ENCODE data around the gene HOXC11.

The HOXC11 gene

DNA sequence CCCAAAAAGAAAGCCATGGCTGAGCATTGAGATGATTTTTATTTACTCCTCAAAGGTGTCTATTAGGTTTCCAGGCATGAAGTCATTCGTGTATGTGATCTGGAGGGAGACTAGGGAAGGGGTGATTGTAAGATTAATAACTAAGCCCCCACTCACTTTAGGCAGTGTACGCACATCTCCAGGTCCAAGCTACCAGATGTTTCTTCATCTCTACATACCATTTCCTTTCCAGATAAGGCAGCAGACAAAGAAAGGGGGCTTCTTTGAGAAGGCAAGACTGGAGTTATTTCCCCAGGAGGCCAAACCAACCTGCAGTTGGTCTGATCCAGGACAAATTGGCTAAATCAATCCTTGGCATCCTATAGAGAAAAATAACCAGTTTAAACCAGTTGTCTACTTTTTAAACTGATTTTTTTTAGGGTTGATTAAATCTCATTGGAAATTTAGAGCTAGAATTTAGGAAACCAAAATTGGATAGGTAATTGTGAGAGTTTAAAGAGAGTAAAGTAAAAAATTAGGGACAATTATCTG is 30.4 kb upstream of the HOXC11 start:
- DNase-seq, result no peak

GRCh38 chr12:53944209-53944608 is 28.7 kb upstream of the HOXC11 start:
- DNase-seq, result no peak

DNA sequence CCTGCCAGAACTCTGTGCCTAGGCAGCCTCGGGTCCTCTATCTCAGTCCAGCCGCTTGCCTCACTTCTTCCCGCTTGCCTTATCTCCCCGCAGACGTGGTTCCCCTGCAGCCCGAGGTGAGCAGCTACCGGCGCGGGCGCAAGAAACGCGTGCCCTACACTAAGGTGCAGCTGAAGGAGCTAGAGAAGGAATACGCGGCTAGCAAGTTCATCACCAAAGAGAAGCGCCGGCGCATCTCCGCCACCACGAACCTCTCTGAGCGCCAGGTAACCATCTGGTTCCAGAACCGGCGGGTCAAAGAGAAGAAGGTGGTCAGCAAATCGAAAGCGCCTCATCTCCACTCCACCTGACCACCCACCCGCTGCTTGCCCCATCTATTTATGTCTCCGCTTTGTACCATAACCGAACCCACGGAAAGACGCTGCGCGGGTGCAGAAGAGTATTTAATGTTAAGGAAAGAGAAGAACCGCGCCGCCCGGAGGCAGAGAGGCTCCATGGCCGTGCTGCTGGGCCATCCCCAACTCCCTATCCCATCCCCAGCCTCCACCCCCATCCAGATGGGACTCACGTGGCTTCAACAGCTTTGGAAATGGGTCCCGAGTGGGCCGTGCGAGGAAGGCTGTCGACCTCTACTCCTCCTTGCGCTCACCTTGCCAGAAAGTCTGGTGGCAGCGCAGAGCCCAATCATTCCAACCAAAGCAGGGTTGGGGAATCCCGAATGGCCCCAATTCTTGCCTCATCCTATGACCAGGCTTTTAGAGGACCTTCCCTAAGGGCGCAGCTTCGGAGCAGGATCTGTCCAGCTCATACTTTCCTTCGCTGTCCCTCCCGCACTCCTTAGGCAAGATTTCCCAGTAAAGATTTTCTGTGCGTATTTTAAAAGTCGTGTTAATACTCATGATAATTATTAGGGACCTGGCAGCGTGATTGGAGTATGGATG is 27.7 kb upstream of the HOXC11 start:
- DNase-seq, result no peak

DNA sequence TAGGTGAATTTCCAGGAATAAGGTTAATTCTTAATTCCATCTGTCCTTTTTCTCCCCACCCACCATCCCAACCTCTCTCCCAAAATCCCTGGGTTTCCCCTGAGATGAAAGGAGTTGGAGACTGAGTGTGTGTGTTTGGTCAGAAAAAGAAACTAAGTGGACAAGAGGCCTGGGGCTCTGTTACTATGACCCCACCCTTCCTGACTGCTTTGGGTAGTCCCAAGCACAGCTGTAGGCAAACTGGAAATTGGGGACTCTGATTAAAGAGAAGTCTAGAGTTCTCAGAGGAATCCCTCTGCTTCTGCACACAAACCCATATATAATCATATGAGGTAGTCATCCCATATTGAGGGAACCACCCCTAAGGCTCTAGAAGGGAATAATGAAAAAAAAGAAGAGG is 25.2 kb upstream of the HOXC11 start:
- no peak for DNase-seq

- DNase-seq, result no peak
Measured at GRCh38 chr12:53948650-53949593, 24.0 kb upstream of the HOXC11 start.

DNA sequence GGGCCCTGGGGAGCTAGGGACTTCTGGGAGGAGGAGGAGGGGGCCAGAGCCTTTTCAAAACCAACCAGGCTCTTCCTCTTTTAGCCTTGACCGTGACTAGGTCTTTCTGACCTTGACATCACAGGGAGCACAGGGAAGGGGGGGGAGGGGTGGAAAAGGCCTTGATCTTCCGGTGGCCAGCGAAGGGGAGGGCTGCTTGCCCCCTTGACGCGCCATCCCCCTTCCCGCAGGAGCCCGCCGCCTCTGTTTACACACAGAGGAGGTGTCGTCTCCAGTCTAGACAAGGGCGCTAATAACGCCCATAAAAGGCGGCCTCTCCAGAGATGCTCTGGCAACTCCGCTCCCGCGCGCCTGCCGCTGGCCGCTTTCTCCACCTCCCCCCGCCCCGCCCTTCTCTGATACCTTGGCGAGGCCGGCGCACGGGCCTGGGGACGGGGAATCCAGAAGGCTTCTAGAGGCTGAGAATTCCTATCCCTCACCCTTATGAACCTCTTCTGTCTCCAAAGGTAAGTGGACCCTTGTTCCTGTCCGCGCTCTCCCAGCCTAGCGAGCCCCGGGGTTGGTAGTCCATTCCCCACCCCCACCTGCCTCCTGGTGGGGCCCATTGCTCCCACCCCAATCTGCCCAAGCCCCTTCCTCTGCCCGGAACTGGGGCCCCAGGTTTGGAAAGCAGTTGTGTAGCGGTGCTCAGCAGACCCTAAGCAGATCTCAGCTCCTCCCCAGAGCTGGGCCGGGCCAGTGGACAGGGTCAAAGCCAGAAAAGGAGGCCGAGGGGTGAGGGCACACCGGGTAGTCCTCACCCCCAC is 23.1 kb upstream of the HOXC11 start:
- DNase-seq, result no peak

- DNase-seq, result no peak
Measured at GRCh38 chr12:53950437-53950773, 22.5 kb upstream of the HOXC11 start.

DNA sequence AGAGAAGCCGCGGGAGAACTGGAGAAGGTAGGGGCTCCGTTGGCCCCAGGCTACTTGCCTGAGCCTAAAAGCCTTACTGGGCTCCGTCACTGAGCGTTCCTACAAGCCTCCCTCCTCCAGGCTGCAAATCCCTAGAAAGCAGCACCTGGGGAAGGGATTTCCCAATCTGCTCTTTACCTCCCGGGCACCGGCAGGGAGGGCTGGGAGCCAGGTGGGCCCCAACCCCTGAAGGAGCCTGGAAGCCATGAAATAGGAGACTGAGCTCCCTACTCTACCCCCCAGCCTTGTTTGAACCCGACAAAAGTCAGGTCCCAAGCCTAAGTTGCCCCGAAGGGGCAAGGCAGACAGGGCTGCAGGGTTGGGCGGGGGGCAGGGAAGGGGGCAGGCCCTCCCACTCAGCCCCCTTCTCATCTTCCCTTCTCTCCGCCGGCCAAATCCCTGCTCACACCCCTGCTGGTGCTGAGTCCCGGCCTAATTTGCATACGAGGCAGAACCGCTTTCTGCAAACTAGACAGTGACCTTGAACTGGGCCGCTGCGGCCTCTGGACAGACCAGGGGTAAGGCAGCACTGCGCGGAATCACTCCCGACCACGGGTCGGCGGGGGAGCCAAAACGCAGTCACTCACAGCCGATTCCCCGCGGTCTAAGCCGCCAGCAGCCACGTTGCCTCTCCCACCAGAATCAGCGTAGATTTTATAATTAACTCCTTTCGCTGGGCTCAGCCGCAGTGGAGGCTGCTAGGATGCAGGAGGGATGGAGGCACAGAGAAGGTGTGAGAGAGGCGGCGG is 21.9 kb upstream of the HOXC11 start:
- no peak for DNase-seq

GRCh38 chr12:53951577-53952334 is 21.2 kb upstream of the HOXC11 start:
- no peak for DNase-seq

DNA sequence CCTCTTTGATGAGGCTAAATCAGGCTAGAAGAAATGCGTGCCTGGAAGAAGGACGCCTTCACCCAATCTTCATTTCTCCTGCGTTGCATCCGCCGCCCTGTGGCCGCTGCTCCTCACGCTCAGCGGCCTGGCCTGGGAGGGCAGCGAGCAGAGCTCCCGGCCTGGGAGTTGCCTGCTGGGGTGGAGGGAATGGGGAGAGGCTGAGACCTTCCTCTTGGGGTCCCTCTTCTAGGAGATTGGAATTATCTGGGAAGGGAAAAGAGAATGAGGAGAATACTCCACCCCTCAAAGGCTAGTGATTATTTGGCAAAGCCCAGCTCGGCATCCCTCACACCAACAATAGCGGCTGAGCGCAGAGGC is 20.6 kb upstream of the HOXC11 start:
- DNase-seq, result no peak

DNA sequence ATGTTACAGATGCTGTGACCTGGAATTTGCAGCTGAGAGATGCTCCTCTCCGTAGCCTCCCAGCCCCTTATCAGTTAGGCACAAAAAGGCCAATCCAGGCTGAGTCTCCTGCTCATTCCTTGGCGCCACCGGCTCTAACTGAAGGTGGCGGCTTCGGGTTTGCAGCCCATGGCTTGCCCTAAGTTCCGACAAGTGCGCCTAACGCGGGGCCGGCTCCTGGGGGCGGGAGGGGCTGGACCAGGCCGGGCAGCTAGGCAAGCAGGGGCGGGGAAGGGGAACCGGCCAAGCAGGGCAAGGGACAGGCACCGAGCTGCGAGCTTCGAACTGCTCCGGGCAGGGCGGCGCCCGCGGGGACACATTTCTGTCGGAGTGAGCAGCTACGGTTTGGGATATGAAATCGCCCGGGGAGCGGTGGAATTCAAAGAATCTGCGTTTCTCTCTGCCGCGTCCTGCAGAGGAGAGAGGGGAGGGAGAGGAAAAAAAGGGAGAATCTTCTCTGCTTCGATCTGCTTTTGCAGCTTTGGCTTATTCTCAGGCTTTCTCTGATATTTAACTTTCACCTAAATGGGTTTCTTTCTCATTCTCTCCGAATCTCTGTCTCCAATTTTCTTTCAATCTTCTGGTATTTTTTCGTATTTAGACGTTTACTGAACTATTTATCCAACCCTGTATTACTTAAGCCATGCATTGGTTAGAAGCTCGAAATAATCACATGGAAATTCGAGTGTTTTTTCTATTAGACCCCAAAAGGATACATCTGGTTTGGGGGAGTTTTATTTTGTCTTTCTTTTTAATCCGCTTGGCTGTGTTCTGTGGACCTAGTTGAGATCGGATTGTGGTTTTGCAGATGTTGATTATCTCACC is 19.8 kb upstream of the HOXC11 start:
- no peak for DNase-seq

GRCh38 chr12:53953831-53954693 is 18.9 kb upstream of the HOXC11 start:
- DNase-seq, result no peak

DNA sequence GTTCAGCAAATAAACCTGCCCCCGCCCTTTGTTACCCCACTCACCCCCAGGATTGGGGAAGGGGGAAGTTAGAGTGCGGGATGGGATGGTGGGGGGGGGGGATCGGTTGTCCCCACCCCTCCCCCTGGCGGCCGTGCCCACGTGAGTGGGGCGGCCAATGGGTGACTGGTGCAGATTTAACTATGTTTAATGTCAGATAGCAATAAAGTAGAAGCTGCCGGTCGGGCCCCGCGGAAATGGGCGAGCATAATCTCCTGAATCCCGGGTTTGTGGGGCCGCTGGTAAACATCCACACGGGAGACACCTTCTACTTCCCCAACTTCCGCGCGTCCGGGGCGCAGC is 18.3 kb upstream of the HOXC11 start, which contains the start of gene HOXC12:
HOXC12 (plus strand) TSS at position 210 of the 342 bp plus-strand sequence; CDS start at position 237, 27 bp downstream.
- no peak for DNase-seq

DNA sequence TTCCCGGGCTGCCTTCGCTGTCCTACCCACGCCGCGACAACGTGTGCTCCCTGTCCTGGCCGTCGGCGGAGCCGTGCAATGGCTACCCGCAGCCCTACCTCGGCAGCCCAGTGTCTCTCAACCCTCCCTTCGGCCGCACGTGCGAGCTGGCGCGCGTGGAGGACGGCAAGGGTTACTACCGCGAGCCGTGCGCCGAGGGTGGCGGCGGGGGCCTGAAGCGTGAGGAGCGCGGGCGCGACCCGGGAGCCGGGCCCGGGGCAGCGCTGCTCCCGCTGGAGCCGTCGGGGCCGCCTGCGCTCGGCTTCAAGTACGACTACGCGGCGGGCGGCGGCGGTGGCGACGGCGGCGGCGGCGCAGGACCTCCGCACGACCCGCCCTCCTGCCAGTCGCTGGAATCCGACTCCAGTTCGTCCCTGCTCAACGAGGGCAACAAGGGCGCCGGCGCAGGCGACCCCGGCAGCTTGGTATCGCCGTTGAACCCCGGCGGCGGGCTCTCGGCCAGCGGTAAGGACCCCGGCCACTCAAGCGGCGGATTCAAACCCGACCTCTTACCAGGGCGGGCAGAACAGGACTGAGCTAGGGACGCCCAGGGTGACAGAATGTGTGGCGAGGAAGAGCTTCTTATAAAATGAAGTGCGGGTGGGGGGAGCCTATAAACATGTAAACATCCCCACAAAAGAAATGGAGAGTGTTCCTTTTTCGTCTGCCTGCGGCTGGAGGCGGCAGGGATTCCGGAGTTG is 17.7 kb upstream of the HOXC11 start:
- no peak for DNase-seq

GRCh38 chr12:53955776-53956250 is 17.1 kb upstream of the HOXC11 start:
- DNase-seq, result no peak

DNA sequence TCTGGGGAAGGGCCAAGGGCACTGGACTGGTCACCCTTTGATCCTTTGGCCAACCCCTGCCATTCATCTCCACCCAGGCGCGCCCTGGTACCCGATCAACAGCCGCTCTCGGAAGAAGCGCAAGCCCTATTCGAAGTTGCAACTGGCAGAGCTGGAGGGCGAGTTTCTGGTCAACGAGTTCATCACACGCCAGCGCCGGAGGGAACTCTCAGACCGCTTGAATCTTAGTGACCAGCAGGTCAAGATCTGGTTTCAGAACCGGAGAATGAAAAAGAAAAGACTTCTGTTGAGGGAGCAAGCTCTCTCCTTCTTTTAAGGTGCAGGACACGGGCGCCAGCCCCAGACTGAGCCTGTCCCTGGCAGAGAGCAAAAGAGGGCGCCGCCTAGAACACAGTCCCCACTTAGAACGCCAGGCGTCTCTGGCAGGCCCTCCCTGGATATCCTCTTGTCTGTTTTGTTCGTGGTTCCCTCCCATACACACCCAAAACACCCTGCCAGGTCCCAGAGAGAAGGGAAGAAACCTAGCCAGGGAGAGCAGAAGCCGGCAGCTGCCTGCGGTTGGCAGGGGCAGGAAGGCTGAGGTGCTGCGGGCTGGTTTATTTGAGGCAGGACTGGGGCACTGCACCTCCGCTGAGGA is 16.6 kb upstream of the HOXC11 start:
- no peak for DNase-seq

GRCh38 chr12:53956914-53957536 is 15.9 kb upstream of the HOXC11 start:
- DNase-seq, result no peak
